Stimulated activated CD4-positive, alpha-beta T cell treated with anti-CD3 and anti-CD28 coated beads, Interleukin-1b, Interleukin-23, amount 100 ng/mL, for 48 hours (primary cell): ENCODE results near the gene ASTN2.
"Not testable (repeated sequence)": the region's sequence is repeated elsewhere in the genome, so short reads cannot be mapped to it uniquely, and the experiment has no call there.

Experiments used
- DNase-seq: peaks from one replicate; pipeline ENCODE4 v3.0.0-alpha.2; 2020

ASTN2 gene

GRCh38 chr9:116942593-116943061 lies 472.2 kb downstream of the ASTN2 start:
- no peak for DNase-seq

- DNase-seq: no peak
Observed at GRCh38 chr9:116941266-116941665, 473.6 kb downstream of the ASTN2 start.

- no peak for DNase-seq
Observed at GRCh38 chr9:116940614-116941215, 474.1 kb downstream of the ASTN2 start.

- no peak for DNase-seq
Observed at GRCh38 chr9:116939614-116940013, 475.2 kb downstream of the ASTN2 start.

- DNase-seq: no peak
Observed at GRCh38 chr9:116939161-116939560, 475.7 kb downstream of the ASTN2 start.

GRCh38 chr9:116937361-116937760 lies 477.5 kb downstream of the ASTN2 start:
- no peak for DNase-seq

GRCh38 chr9:116935149-116935897 lies 479.5 kb downstream of the ASTN2 start:
- DNase-seq: no peak

GRCh38 chr9:116934131-116934530 lies 480.7 kb downstream of the ASTN2 start:
- DNase-seq: no peak

- no peak for DNase-seq
Observed at GRCh38 chr9:116933251-116933650, 481.6 kb downstream of the ASTN2 start.

GRCh38 chr9:116929621-116930020 lies 485.2 kb downstream of the ASTN2 start:
- DNase-seq: no peak

- no peak for DNase-seq
Observed at GRCh38 chr9:116928884-116929283, 486.0 kb downstream of the ASTN2 start.

GRCh38 chr9:116928289-116928688 lies 486.6 kb downstream of the ASTN2 start:
- DNase-seq: no peak

GRCh38 chr9:116927726-116928125 lies 487.1 kb downstream of the ASTN2 start:
- no peak for DNase-seq

GRCh38 chr9:116925121-116925520 lies 489.7 kb downstream of the ASTN2 start:
- no peak for DNase-seq

GRCh38 chr9:116924462-116925110 lies 490.3 kb downstream of the ASTN2 start:
- no peak for DNase-seq

- DNase-seq: not testable (repeated sequence)
Observed at GRCh38 chr9:116917895-116918508, 496.9 kb downstream of the ASTN2 start.

GRCh38 chr9:116913536-116913935 lies 501.3 kb downstream of the ASTN2 start:
- no peak for DNase-seq

GRCh38 chr9:116910201-116910600 lies 504.7 kb downstream of the ASTN2 start:
- DNase-seq: no peak

- no peak for DNase-seq
Observed at GRCh38 chr9:116907989-116908388, 506.9 kb downstream of the ASTN2 start.

- no peak for DNase-seq
Observed at GRCh38 chr9:116905171-116905588, 509.7 kb downstream of the ASTN2 start.

GRCh38 chr9:116904165-116904564 lies 510.7 kb downstream of the ASTN2 start:
- no peak for DNase-seq

- no peak for DNase-seq
Observed at GRCh38 chr9:116901260-116901659, 513.6 kb downstream of the ASTN2 start.

GRCh38 chr9:116900543-116900942 lies 514.3 kb downstream of the ASTN2 start:
- no peak for DNase-seq

GRCh38 chr9:116900007-116900367 lies 514.9 kb downstream of the ASTN2 start:
- no peak for DNase-seq
